Suprapubic skin (tissue), 4 donors: ENCODE results near the gene ROR2. TPM values are rescaled to one million over a fixed set of nuclear protein-coding genes. Genes with fewer than 3 reads are reported as not detected.

Experiments
- DNase-seq, 2 donors: peaks; one replicate each; pipeline ENCODE4 v3.0.0-alpha.2; 2019; ENCODE audit warnings: low spot score in 2 of 2
- H3K27ac ChIP-seq: fragments of 200-600 bp; sonication (generic); one replicate; pipeline ENCODE4 v1.5.1; 2019
- H3K27me3 ChIP-seq: fragments of 200-600 bp; sonication (generic); one replicate; pipeline ENCODE4 v1.5.1; 2019
- H3K36me3 ChIP-seq: fragments of 200-600 bp; sonication (generic); one replicate; pipeline ENCODE4 v1.5.1; 2019
- H3K4me1 ChIP-seq: fragments of 200-600 bp; sonication (generic); one replicate; pipeline ENCODE4 v1.5.1; 2019
- H3K4me3 ChIP-seq: fragments of 200-600 bp; sonication (generic); one replicate; pipeline ENCODE4 v1.5.1; 2019; ENCODE audit warnings: mild to moderate bottlenecking
- H3K9me3 ChIP-seq: fragments of 200-600 bp; sonication (generic); one replicate; pipeline ENCODE4 v1.5.1; 2019
- EP300 ChIP-seq: sonication (generic); formaldehyde crosslinking; IDR thresholded peaks from one replicate; pipeline ENCODE4 v1.6.1; 2017; ENCODE audit warnings: antibody characterized with exemption
- POLR2A ChIP-seq, 2 donors: fragments of 450-650 bp; IDR thresholded peaks; one replicate each; pipeline ENCODE4 v1.6.1; 2017; ENCODE audit warnings: antibody characterized with exemption in 2 of 2, mild to moderate bottlenecking in 2 of 2, moderate library complexity in 2 of 2
- POLR2AphosphoS5 ChIP-seq, 3 donors: sonication (generic); formaldehyde crosslinking; IDR thresholded peaks; one replicate each; pipeline ENCODE4 v1.6.1; 2017; ENCODE audit warnings: antibody characterized with exemption in 3 of 3
- WGBS: methylation state at CpG from one replicate; pipeline ENCODE4 v1.1.5; 2018; 5-methylcytosine and 5-hydroxymethylcytosine counted together
- total RNA-seq, 4 donors: library from RNA; depleted of rRNA; stranded (reverse); fragments of >200 nt; gene quantifications; one replicate each; pipeline ENCODE4 v1.1.0, GENCODE V29; 2016
- TF ChIP-seq, protein P1 (sequence below), 2 donors: fragments of 200-600 bp in 1 of 2; fragments of 450-650 bp in 1 of 2; sonication (generic) in 1 of 2; IDR thresholded peaks; one replicate each; pipeline ENCODE4 v1.5.1; 2016 to 2019; ENCODE audit warnings: antibody characterized with exemption in 2 of 2, mild to moderate bottlenecking in 1 of 2, moderate library complexity in 1 of 2

The ROR2 gene
- total RNA-seq, 4 donors from 2014 or later, result 3.3 to 7.3 (median 5.0) TPM

DNA sequence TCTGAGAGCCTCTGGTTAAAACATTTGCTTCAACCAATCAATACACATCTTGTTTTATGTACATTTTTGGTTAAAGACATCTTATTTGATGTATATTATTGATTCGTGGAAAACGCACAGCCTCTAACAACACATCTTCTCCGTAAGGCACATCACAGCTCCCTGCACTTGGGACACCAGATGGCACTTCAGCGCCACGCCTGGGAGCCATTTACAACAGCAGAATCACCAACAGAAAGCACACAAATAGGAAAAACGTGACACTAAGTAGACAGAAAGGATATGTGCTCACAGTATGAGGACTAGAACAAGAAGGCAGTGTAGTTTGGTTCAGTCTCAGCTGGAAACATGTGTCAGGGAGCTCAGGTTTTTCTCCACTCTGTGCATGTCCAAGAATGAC lies 199.7 kb downstream of the ROR2 start:
- no peaks in the 10 kb centered on the region for H3K9me3 ChIP-seq
- no peak for DNase-seq
- no peaks in the 10 kb centered on the region for H3K4me1 ChIP-seq
- no peak overlapping the region for H3K4me3 ChIP-seq
- H3K27ac ChIP-seq, result no peak overlapping the region
- TF ChIP-seq POLR2AphosphoS5 (IDR thresholded peaks at IDR 0.05) (no peak), EP300 (no peak), POLR2A (IDR thresholded peaks at IDR 0.05) (no peak)
- TF ChIP-seq, protein P1, sequence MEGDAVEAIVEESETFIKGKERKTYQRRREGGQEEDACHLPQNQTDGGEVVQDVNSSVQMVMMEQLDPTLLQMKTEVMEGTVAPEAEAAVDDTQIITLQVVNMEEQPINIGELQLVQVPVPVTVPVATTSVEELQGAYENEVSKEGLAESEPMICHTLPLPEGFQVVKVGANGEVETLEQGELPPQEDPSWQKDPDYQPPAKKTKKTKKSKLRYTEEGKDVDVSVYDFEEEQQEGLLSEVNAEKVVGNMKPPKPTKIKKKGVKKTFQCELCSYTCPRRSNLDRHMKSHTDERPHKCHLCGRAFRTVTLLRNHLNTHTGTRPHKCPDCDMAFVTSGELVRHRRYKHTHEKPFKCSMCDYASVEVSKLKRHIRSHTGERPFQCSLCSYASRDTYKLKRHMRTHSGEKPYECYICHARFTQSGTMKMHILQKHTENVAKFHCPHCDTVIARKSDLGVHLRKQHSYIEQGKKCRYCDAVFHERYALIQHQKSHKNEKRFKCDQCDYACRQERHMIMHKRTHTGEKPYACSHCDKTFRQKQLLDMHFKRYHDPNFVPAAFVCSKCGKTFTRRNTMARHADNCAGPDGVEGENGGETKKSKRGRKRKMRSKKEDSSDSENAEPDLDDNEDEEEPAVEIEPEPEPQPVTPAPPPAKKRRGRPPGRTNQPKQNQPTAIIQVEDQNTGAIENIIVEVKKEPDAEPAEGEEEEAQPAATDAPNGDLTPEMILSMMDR (IDR thresholded peaks at IDR 0.05), result no peak
- 69% methylated on average over 6 of the region's 6 CpGs for WGBS
- no peaks in the 10 kb centered on the region for H3K36me3 ChIP-seq
- H3K27me3 ChIP-seq, result no peaks in the 10 kb centered on the region

DNA sequence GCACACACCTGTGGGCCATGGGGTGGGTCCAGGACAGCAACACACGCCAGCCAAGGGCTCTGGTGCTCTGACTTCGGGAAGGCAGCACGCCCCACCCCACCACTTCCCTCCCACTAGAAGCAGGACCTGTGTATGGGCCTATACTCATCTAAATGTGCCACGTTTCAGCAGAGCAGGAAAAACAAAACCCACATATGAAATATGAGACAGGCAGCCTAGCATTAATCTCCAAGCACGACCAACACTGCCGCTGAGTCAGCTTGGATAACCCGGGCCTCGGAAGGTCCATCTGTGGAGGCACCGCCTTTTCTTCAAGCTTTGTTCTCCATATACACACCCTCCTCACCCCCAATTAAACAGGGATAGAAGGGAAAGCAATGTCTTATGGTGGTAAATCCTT lies 203.1 kb downstream of the ROR2 start:
- H3K36me3 ChIP-seq, result no peaks in the 10 kb centered on the region
- H3K27me3 ChIP-seq, result no peaks in the 10 kb centered on the region
- TF ChIP-seq EP300 (no peak), POLR2A (IDR thresholded peaks at IDR 0.05) (no peak), POLR2AphosphoS5 (IDR thresholded peaks at IDR 0.05) (no peak)
- H3K4me1 ChIP-seq, result no peaks in the 10 kb centered on the region
- WGBS, result 52% methylated on average over 9 of the region's 9 CpGs
- H3K27ac ChIP-seq, result no peak overlapping the region
- no peak overlapping the region for H3K4me3 ChIP-seq
- peak in 1 of 2 donors; percentile 19 for DNase-seq
- H3K9me3 ChIP-seq, result no peaks in the 10 kb centered on the region

DNA sequence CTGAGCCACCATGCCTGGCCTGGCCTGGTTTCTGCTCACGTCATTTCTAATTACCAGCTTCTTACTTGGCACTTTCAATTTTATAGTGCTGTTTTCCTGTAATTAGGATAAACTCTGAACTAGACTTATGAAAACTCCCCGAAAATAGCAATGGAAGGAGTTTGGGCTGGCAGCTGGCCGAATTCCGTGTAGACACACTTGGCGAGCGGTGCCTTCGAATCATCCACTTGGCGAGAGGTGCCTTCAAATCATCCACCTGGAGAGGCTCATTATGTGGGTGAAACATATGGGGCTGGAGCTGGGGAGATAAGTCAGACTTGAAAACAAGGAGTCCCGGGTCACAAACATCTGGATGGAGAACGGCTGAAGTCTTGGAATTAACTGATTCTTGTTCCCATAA lies 203.7 kb downstream of the ROR2 start:
- no peak overlapping the region for H3K4me3 ChIP-seq
- H3K4me1 ChIP-seq, result no peaks in the 10 kb centered on the region
- TF ChIP-seq POLR2AphosphoS5 (IDR thresholded peaks at IDR 0.05), result no peak
- TF ChIP-seq EP300, result no peak
- TF ChIP-seq, protein P1 (IDR thresholded peaks at IDR 0.05), result no peak
- TF ChIP-seq POLR2A (IDR thresholded peaks at IDR 0.05), result no peak
- peak in 1 of 2 donors; percentile 24 for DNase-seq
- H3K36me3 ChIP-seq, result no peaks in the 10 kb centered on the region
- no peak overlapping the region for H3K27ac ChIP-seq
- H3K27me3 ChIP-seq, result no peaks in the 10 kb centered on the region
- no peaks in the 10 kb centered on the region for H3K9me3 ChIP-seq
- 44% methylated on average over 10 of the region's 10 CpGs for WGBS

DNA sequence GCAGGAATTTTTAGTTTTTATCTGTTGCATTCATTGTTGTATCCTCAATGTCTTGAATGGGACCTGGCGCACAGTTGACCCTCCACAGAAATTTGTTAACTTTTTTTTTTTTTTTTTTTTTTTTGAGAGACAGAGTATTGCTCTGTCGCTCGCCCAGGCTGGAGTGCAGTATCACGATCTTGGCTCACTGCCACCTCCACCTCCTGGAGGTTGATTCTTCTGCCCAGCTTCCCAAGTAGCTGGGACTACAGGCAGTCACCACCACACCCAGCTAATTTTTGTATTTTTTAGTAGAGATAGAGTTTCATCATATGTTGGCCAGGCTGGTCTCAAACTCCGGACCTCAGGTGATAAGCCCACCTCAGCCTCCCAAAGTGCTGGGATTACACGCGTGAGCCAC lies 205.9 kb downstream of the ROR2 start:
- Histone ChIP-seq H3K36me3 (no peaks in the 10 kb centered on the region), H3K4me1 (no peaks in the 10 kb centered on the region), H3K9me3 (no peaks in the 10 kb centered on the region), H3K27me3 (no peaks in the 10 kb centered on the region), H3K27ac (no peak overlapping the region), H3K4me3 (no peak overlapping the region)
- WGBS, result 83% methylated on average over 7 of the region's 7 CpGs
- no peak for TF ChIP-seq POLR2AphosphoS5 (IDR thresholded peaks at IDR 0.05)
- peak in 1 of 2 donors; percentile 5 for DNase-seq

DNA sequence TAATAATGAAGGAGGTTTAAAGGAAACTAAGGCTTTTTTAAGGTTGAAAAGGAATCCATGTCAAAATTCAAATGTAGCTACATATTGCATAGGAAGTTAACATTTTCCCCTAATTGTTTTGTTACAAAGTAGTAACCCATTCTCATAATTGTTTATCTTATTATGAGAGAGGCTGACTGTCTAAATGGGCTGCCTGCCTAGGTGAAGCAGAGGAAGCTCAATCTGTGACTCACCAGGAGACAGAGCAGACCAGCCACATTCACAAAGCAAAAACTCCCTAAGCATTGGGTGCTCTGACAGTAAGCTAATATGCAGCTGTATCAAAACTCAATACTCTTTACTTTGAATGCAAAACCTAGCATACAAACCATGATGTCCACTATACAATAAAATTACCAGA lies 208.5 kb downstream of the ROR2 start:
- Histone ChIP-seq H3K27ac (no peak overlapping the region), H3K27me3 (no peaks in the 10 kb centered on the region), H3K9me3 (no peaks in the 10 kb centered on the region), H3K4me1 (no peaks in the 10 kb centered on the region), H3K4me3 (no peak overlapping the region), H3K36me3 (peaks cover 5% of the 10 kb centered on the region)
- no peak for TF ChIP-seq EP300
- TF ChIP-seq, protein P1 (IDR thresholded peaks at IDR 0.05), result no peak
- TF ChIP-seq POLR2AphosphoS5 (IDR thresholded peaks at IDR 0.05), result no peak
- no peak for TF ChIP-seq POLR2A (IDR thresholded peaks at IDR 0.05)
- DNase-seq, result no peak

DNA sequence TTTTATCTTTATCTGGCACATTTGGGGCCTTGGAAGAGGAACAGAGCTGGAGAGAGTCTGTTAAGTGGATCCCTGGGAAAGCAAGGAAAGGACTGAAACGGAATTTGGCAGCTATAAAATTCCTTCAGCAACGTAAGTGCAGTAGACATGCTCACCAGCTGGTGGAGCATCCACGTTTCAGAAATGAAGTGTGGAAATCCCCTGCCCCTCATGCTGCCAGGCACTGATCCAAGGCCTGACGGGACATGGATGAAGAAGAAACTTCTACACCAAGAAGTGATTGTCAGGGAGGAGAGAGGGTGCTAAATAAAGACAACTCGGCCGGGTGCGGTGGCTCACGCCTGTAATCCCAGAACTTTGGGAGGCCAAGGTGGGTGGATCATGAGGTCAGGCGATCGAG lies 209.3 kb downstream of the ROR2 start:
- no peak overlapping the region for H3K4me3 ChIP-seq
- H3K27ac ChIP-seq, result no peak overlapping the region
- no peaks in the 10 kb centered on the region for H3K4me1 ChIP-seq
- no peaks in the 10 kb centered on the region for H3K9me3 ChIP-seq
- peak in 1 of 2 donors; percentile 75 for DNase-seq
- H3K36me3 ChIP-seq, result peaks cover 6% of the 10 kb centered on the region
- H3K27me3 ChIP-seq, result no peaks in the 10 kb centered on the region
- TF ChIP-seq, protein P1 (IDR thresholded peaks at IDR 0.05), result peak in 1 of 2 donors; percentile 15
- TF ChIP-seq EP300 (no peak), POLR2AphosphoS5 (IDR thresholded peaks at IDR 0.05) (no peak), POLR2A (IDR thresholded peaks at IDR 0.05) (no peak)
- 37% methylated on average over 10 of the region's 10 CpGs for WGBS
